Loucy (cell line): ENCODE results near the gene SMPX.
"Not testable (repeated sequence)": the region's sequence is repeated elsewhere in the genome, so short reads cannot be mapped to it uniquely, and the experiment has no call there.

ENCODE experiments used
- CTCF ChIP-seq: fragments of 200-600 bp; sonication (generic); conservative IDR thresholded peaks from 2 replicates; pipeline ENCODE4 v1.5.1; 2014; ENCODE audit warnings: mild to moderate bottlenecking, antibody characterized with exemption, low read length
- EZH2phosphoT487 ChIP-seq: fragments of 200-600 bp; IDR thresholded peaks from 2 replicates; pipeline ENCODE4 v1.6.1; 2018; ENCODE audit warnings: antibody characterized with exemption, mild to moderate bottlenecking, moderate library complexity, borderline replicate concordance

- TF ChIP-seq CTCF, EZH2phosphoT487: not testable (repeated sequence)
Observed at GRCh38 chrX:21773036-21773435, 15.1 kb upstream of the SMPX start.
